ENCODE results near the gene CHAC1. TPM values are rescaled to one million over a fixed set of nuclear protein-coding genes. Genes with fewer than 3 reads are reported as not detected.

The CHAC1 gene
- total RNA-seq, 1 experiment from 2014 or later, result 11.6 TPM

DNA sequence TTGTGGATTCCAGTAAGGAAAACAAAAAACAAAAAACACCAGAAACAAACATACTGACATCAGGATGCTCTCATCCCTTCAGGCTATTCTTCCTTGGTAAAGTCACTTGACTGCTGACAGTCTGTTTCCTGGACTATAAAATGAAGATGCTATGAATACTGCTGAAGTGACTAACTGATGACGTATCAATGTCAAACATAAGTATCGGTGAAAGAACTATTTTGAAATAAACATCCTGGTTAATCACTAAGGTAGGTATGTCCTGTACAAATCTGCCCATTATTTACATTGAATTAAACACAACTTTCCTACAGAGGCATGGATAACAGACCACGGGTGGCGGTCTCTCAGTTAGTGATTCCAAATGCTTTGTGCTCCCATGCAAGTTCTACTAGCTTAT, 45.9 kb downstream of the CHAC1 start:
- intact Hi-C loops (cut with micrococcal nuclease; ENCODE audit: unreplicated experiment), result no loop called here
- Histone ChIP-seq H3K4me1 (ENCODE audit: insufficient read depth, low read length, poor library complexity, severe bottlenecking) (no peaks in the 10 kb centered on the region), H3K36me3 (ENCODE audit: insufficient read depth, low read length, poor library complexity, severe bottlenecking) (peaks cover 35% of the 10 kb centered on the region), H3K27me3 (replicated peaks; ENCODE audit: insufficient read depth, low read depth, low read length, poor library complexity) (no peaks in the 10 kb centered on the region), H3K9me3 (ENCODE audit: low read depth, low read length, poor library complexity, severe bottlenecking) (no peaks in the 10 kb centered on the region), H3K4me3 (ENCODE audit: low read depth, low read length, poor library complexity, severe bottlenecking) (no peak overlapping the region), H3K27ac (ENCODE audit: low read depth, low read length, poor library complexity, severe bottlenecking) (no peak overlapping the region)
- no TSS peak for BruUV-seq (replicated peaks)
- TF ChIP-seq, protein P1, sequence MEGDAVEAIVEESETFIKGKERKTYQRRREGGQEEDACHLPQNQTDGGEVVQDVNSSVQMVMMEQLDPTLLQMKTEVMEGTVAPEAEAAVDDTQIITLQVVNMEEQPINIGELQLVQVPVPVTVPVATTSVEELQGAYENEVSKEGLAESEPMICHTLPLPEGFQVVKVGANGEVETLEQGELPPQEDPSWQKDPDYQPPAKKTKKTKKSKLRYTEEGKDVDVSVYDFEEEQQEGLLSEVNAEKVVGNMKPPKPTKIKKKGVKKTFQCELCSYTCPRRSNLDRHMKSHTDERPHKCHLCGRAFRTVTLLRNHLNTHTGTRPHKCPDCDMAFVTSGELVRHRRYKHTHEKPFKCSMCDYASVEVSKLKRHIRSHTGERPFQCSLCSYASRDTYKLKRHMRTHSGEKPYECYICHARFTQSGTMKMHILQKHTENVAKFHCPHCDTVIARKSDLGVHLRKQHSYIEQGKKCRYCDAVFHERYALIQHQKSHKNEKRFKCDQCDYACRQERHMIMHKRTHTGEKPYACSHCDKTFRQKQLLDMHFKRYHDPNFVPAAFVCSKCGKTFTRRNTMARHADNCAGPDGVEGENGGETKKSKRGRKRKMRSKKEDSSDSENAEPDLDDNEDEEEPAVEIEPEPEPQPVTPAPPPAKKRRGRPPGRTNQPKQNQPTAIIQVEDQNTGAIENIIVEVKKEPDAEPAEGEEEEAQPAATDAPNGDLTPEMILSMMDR (conservative IDR thresholded peaks at IDR 0.05; ENCODE audit: low read depth, low read length), result no peak
- no peak for TF ChIP-seq EZH2 (IDR thresholded peaks at IDR 0.05; ENCODE audit: borderline replicate concordance, low read depth, low read length, poor library complexity, severe bottlenecking)
- POLR2A ChIA-PET (ENCODE audit: low non-redundant PET), result no interaction called here
- DNase-seq (ENCODE audit: low spot score), result no peak
- CTCF ChIA-PET, result no interaction called here

DNA sequence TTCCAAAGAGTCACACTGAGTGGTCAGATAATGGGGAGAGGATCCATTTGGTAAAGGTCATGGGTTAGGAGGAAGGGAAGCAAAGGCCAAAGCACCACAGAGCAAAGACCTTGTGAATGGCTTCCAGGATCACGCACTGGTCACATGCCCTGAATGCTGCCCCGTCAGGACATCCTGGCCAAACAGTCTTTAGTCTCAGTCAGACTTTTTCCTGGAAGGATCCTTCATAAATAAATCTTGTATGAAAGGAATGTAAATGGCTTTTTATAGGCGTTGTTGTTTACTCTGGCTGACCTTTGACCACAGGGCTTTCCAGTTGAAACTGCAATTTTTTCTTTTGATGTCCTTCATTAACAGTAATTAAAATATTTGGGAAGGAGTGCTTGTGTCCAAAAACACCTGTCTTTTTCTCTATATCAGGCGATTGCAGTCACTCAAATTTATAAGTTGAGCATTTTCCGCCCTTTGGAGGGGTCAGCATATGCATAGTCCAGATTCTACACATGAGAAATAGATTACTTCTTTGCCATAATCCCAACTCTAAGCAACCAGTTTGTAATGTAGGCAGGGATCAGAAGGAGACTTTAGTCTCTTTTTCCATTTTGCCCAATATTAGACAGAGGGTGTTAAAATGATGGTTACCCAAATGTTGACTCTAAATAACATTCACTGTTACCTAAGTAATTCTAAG, 48.4 kb downstream of the CHAC1 start:
- H3K4me3 ChIP-seq (ENCODE audit: low read depth, low read length, poor library complexity, severe bottlenecking), result no peak overlapping the region
- DNase-seq (ENCODE audit: low spot score), result no peak
- ChIA-PET CTCF (no interaction called here), POLR2A (ENCODE audit: low non-redundant PET) (no interaction called here)
- H3K27me3 ChIP-seq (replicated peaks; ENCODE audit: insufficient read depth, low read depth, low read length, poor library complexity), result no peaks in the 10 kb centered on the region
- no peak for TF ChIP-seq EZH2 (IDR thresholded peaks at IDR 0.05; ENCODE audit: borderline replicate concordance, low read depth, low read length, poor library complexity, severe bottlenecking)
- TF ChIP-seq, protein P1 (conservative IDR thresholded peaks at IDR 0.05; ENCODE audit: low read depth, low read length), result no peak
- H3K27ac ChIP-seq (ENCODE audit: low read depth, low read length, poor library complexity, severe bottlenecking), result no peak overlapping the region
- H3K9me3 ChIP-seq (ENCODE audit: low read depth, low read length, poor library complexity, severe bottlenecking), result no peaks in the 10 kb centered on the region
- H3K4me1 ChIP-seq (ENCODE audit: insufficient read depth, low read length, poor library complexity, severe bottlenecking), result no peaks in the 10 kb centered on the region
- intact Hi-C loops (cut with micrococcal nuclease; ENCODE audit: unreplicated experiment), result no loop called here
- no TSS peak for BruUV-seq (replicated peaks)
- peaks cover 30% of the 10 kb centered on the region for H3K36me3 ChIP-seq (ENCODE audit: insufficient read depth, low read length, poor library complexity, severe bottlenecking)

DNA sequence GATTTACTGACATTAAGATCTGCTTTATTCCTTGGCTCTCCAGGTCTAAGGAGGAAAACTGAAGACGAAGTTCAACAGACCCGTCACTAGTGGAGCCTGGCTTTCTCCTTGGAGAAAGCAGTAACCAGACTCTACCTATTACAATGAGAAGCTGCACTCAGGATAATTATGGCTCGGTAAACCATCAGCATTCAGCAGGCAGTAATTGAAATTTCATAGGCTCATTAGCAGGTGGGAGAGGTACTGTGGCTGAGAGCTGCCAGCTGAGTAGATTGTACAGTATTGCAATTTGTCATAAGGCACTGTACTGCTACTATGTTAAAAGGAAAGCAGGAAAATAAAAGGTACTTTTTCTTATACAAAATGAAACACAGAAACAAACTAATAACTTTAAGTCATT, 51.2 kb downstream of the CHAC1 start:
- TF ChIP-seq, protein P1 (conservative IDR thresholded peaks at IDR 0.05; ENCODE audit: low read depth, low read length), result no peak
- no peak for TF ChIP-seq EZH2 (IDR thresholded peaks at IDR 0.05; ENCODE audit: borderline replicate concordance, low read depth, low read length, poor library complexity, severe bottlenecking)
- ChIA-PET POLR2A (ENCODE audit: low non-redundant PET) (no interaction called here), CTCF (no interaction called here)
- intact Hi-C loops (cut with micrococcal nuclease; ENCODE audit: unreplicated experiment), result no loop called here
- peaks cover 22% of the 10 kb centered on the region for H3K36me3 ChIP-seq (ENCODE audit: insufficient read depth, low read length, poor library complexity, severe bottlenecking)
- no peak overlapping the region for H3K27ac ChIP-seq (ENCODE audit: low read depth, low read length, poor library complexity, severe bottlenecking)
- no peak for DNase-seq (ENCODE audit: low spot score)
- no peaks in the 10 kb centered on the region for H3K27me3 ChIP-seq (replicated peaks; ENCODE audit: insufficient read depth, low read depth, low read length, poor library complexity)
- H3K9me3 ChIP-seq (ENCODE audit: low read depth, low read length, poor library complexity, severe bottlenecking), result no peaks in the 10 kb centered on the region
- no peak overlapping the region for H3K4me3 ChIP-seq (ENCODE audit: low read depth, low read length, poor library complexity, severe bottlenecking)
- no TSS peak for BruUV-seq (replicated peaks)
- no peaks in the 10 kb centered on the region for H3K4me1 ChIP-seq (ENCODE audit: insufficient read depth, low read length, poor library complexity, severe bottlenecking)

Other genes starting within 250 kb of the CHAC1 start
- gene RMDN3, start 198.2 kb upstream of the CHAC1 start, total RNA-seq (2021), result 50.8 and 50.9 TPM in 2 replicates
- gene GCHFR, start 189.4 kb upstream of the CHAC1 start, total RNA-seq (2021), result 7.1 and 10.8 TPM in 2 replicates
- 0.33 and 0.62 TPM in 2 replicates for gene C15orf62, start 183.5 kb upstream of the CHAC1 start, total RNA-seq (2021)
- 26.4 and 27.1 TPM in 2 replicates for gene ZFYVE19, start 146.4 kb upstream of the CHAC1 start, total RNA-seq (2021)
- 34.5 and 37.1 TPM in 2 replicates for gene DNAJC17, start 146.0 kb upstream of the CHAC1 start, total RNA-seq (2021)
- not detected in 2 replicates for gene PPP1R14D, start 124.8 kb upstream of the CHAC1 start, total RNA-seq (2021)
- gene SPINT1, start 109.4 kb upstream of the CHAC1 start, total RNA-seq (2021), result 1.9 and 3.3 TPM in 2 replicates
- gene RHOV, start 79.2 kb upstream of the CHAC1 start, total RNA-seq (2021), result 1.6 TPM in 2 replicates
- gene VPS18, start 59.0 kb upstream of the CHAC1 start, total RNA-seq (2021), result 21.9 and 23.8 TPM in 2 replicates
- gene DLL4, start 24.1 kb upstream of the CHAC1 start, total RNA-seq (2021), result 0.11 and 0.15 TPM in 2 replicates
- gene INO80, start 162.8 kb downstream of the CHAC1 start, total RNA-seq (2021), result 27.3 and 32.7 TPM in 2 replicates